ENCODE data around the gene SLC4A2. TPM values are rescaled to one million over a fixed set of nuclear protein-coding genes. Genes with fewer than 3 reads are reported as not detected.
A peak's percentile ranks its signal among the peaks of the same experiment; 100 is the strongest.

SLC4A2 gene
- total RNA-seq, 1 donor from 2014 or later: 137 TPM

DNA sequence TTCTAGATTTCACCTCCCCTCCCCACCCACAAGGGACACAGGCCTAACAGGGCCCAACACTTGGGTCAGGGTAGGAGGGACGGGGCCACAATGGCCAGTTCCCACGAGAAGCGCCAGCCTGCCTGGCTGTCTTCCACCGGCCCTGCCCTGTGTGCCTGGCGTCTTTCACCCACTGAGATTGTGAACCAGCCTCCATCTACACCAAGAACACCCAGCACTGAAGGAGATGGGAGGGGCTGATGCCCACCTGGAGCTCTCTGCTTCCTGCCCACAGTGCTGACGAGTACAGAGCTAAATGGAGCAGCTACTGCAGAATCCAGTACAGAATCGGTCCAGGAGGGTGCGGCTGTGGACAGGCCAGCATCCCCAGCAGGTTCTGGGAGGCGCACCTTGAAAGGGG lies 13.4 kb upstream of the SLC4A2 start:
- no peak for DNase-seq (ENCODE audit: low read depth)

DNA sequence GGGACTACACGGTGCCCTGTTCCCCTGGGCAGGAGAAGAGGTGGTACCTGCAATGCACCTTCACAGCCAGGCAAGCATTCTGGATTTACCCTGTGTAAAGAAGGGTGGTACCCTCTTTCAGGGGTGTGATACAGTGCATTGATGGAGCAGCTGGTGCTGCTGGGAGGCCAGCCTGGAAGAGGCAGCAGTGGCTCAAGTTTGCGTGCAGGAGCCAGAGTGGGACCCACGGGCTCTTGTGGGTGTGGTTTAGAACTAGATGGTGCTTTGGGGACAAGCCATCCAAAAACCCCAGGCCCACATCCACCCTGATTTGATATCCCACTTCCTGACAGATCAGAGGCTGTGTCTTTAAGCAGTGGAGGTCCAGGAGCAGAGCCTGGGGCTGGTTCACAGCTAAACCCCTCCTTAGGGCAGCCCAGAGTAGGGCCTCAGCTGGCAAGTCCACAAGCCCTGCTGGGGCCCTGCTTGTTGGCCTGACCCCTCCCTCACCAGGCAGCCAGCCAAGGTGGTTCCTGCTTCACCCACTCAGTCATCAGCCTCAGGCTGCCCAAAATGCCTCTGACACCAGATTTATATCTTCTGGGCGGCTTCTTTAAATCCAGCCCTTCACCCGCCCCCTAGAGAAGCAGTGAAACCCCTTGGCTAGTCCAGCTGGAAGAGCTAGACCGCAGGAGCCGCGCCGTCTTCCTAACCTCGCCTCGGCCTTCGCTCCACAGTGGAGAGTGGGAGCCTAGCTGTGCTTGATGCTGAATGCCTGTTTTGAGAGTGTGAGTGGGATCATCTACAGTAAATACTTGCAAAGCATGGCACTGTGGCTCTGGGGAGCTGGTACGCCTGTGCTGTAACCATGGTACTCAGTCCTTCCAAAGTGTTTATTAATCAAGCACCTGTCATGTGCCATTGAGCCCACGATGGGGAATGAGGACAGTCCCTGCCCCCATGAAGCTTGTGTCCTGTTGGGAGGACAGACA lies 12.5 kb upstream of the SLC4A2 start:
- DNase-seq (ENCODE audit: low read depth): peak; percentile 21

DNA sequence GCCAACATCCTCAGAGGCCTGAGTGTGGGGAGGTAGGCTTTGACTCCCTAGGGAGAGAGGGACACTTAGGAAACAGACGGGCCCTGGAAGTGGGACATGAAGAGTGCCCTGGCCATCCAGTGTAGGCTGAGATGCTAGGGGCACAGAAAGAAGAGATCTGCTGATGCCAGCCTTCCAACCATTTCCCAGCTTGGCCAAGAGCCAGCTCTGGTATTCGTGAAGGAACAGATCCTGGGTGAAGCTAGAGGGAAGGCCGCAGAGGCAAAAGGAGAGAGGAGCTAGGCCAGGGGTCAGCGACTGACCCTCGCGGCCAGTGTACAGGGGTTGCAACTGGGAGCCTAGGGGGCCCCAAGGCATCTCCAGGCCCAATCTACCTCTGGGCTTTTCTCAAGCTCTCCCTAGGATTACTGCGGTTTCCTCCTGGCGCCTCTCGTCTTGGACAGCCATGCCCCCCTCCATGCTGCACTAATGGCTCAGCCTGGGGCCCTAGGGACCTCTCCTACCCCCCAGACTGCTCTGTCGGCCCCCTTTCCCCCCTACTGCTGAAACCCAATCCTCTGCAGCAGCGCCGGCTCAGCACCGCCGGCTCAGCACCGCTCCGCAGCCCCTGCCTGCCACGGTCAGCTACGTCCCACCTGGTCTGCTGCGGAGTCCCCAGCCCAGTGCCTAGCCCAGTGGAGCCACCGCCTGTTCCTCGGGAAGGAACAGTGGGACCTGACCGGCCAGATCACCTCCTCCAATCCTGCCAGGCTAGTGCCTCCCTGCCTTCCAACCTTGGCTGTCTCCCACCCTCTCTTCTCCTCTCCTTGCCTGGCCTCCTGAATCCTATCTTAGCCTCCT lies 11.2 kb upstream of the SLC4A2 start, which contains the start of gene ASIC3:
TSS of gene ASIC3 (plus strand) at position 556 of the 840 bp plus-strand sequence. CDS start 355 bp downstream, outside the sequence.
- no peak for DNase-seq (ENCODE audit: low read depth)

DNA sequence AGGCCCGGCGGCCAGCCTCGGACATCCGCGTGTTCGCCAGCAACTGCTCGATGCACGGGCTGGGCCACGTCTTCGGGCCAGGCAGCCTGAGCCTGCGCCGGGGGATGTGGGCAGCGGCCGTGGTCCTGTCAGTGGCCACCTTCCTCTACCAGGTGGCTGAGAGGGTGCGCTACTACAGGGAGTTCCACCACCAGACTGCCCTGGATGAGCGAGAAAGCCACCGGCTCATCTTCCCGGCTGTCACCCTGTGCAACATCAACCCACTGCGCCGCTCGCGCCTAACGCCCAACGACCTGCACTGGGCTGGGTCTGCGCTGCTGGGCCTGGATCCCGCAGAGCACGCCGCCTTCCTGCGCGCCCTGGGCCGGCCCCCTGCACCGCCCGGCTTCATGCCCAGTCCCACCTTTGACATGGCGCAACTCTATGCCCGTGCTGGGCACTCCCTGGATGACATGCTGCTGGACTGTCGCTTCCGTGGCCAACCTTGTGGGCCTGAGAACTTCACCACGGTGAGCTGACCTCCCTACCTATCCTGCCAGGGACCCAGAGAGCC lies 10.4 kb upstream of the SLC4A2 start:
- no peak for DNase-seq (ENCODE audit: low read depth)

DNA sequence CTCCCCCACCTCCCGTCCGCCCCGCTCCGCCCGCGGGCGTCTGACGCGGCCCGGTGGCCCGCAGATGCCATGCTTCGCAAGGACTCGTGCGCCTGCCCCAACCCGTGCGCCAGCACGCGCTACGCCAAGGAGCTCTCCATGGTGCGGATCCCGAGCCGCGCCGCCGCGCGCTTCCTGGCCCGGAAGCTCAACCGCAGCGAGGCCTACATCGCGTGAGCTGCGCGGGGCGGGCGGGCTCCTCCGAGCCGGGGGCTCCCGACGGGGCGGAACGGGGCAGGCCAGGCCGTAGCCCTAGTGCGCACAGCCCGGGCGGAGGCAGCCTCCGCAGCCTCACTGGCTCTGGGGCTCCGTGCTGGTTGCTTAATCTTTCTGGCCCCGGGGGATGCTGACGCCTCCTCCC lies 8.3 kb upstream of the SLC4A2 start:
- peak; percentile 25 for DNase-seq (ENCODE audit: low read depth)

DNA sequence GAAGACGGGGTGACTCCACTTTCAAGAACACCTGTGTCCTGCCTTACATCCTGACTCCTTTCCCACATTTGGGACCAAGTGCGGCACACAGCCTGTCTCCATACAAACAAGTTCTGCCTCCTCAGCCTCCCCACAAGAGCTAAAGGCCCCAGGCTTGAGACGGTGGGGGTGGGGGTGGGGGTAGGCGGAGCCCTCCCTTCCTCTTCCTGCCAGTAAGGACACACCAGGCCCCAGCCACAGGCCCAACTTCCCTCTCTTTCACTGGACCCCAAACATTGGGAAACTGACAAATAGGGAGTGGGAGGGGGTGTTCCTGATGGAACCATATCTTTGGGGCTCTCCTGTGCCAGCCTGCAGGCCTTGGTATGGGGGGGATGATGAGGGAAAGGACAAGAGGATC lies 6.3 kb upstream of the SLC4A2 start:
- no peak for DNase-seq (ENCODE audit: low read depth)

DNA sequence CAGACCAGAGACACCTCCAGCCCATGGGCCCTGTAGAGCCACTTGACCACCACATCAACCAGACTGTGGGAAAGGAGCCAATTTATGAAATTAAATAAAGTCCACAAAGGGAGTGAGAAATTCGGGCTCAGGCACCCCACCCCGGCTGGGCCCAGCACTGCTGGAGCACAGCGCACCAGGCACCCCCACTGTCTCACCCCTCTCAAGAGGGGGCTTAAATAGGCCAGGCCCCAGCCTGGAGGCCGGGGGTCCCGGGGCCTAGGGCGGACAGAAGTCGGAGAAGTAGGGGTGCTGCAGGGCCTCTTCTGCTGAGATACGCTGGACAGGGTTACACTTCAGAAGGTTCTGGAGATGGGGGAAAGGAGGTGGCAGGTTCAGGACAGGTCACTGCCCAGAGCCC lies 5.6 kb upstream of the SLC4A2 start:
- DNase-seq (ENCODE audit: low read depth): no peak

DNA sequence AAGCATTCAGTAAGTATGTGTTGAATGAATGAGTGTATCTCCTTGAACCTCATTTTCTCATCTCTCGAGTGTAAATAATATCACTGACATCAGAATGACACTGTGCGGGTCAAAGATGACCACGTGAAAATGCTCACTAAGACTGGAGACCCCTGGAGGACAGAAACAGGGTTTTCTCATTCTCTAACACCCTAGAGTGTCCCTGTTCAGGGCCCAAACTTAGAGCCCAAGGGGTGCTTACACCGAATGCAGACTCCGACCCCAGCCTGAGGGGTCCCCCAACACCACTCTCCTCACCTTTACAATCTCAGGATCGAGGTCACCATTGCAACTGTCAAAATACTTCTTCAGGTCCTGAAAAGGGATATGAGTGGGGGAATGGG lies 3.1 kb upstream of the SLC4A2 start:
- no peak for DNase-seq (ENCODE audit: low read depth)

DNA sequence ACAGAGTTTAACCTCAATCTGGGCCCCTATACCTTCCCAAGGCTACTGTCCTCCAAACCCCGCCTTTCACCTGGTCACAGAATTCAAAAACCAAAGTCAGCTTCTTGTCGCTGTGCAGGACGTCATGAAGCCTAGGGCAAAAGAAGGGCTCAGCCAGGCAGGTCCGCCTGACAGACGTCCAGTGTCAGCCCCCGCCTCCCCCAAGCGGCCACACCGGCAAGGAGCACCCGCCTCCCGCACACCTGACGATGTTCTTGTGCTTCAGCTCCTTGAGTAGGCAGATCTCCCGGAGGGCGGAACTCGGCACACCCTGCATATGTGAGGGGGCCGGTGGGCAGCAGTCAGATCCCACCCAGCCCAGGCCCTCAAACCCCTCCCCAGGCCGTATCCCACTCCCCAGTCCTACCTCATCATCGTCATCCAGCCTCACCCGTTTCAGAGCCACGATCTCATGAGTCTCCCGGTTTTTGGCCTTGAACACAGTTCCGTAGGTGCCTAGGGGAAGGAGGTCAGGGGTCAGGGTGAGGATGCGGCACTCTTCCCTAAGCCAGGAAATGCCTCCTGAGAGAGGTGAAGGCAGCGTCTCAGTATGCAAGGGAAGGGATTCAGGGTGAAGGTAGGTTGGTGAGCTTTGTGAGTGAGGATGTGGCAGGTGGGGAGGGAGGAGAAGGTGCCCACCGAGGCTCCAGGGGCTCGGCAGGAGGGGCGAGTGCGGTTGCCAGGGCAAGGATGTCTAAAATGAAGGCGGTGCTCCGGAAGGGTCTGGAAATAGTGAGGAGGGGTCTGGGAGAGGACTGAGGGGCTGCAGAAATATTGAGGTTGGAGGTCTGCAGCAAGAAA lies 2.5 kb upstream of the SLC4A2 start:
- no peak for DNase-seq (ENCODE audit: low read depth)

DNA sequence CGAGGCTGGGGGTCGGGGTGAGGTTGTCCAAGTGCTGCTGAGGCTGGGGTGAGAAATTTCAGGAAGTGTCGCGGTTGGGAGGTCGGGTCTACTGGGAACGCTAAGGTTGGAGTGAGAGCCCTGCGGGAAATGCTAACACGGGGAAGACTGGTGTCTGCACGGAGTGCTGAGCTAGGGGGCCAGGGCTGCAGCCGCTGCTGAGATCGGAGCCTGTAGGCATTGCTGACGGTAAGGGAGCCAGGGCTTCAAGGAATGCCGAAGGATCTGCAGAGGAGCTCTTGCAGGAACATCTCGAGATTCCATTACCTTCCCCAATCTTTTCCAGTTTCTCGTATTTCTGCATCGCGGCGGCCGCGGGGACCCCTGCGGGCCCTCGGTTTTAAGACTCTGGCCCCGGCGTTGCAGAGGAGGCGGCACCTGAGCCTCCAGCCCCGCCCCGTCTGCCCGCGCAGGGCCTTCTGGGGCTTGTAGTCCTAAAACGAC lies 1.8 kb upstream of the SLC4A2 start, which contains the start of gene CDK5:
TSS of gene CDK5 (minus strand) at position 392 of the 483 bp plus-strand sequence. CDS start at position 343, 49 bp downstream.
- no peak for DNase-seq (ENCODE audit: low read depth)

DNA sequence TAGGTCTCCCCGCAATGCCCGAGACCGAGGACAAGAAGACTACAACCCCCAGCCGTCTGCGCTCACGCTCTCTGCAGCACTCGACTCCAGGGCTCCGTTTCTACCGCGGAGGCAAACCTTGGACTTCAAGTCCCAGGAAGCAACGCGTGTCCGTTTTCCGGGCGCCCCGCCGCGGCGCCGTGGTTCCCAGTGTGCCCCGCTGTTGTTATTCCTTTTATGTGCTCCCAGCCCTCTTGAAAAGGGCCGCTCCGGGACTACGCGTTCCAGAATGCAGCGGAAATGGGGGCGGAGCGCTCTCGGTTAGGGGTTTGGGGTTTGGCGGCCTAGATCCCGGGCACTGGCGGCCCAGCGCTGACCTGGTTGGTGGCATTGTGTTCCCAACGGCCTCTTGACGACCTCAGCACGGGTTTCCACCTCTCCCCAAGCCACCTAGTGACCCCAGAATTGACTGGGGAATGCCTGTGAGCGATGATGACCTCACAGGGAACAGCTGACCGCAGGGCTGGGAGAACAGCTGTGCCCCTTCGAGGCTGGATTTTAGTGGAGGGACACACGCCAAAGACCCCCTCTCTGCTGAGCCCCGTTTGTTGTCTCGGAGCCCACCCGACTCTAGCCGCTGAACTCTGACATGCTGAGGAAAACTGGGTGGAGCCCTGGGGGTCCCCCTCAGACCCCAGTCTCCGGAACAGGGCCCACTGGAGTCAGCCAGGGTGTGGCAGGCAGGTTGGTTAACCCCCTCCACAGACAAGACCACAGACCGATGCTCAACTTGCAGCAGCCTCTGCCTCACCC lies 1.2 kb upstream of the SLC4A2 start:
- DNase-seq (ENCODE audit: low read depth): peak; percentile 98

DNA sequence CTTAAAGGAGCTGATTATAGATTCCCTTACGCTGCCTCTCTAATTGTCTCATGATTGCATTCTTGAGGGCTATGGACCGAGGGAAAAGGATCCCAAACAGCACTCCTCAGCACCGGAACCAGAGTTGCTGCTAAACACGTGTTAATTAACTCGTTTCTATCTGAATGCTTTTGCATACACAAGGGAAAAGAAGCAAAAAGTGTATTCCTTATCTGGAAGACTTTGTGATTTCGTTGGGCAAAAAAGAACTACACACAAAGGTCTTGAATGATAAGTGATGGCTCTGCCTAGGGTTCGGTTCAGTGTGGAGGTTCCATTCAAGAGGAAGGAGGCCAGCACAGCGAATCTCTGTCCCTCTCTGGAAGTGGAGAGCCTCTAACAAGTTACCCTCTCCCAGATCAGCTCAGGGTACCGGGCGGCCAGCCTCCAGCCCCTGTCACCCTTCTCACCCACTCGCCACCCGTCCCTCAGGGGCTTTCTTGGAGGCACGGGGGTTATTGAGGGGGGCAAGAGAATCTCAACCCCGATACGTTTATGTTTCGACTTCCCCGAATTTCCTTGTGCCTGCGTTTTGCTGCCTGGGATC lies 515 bp upstream of the SLC4A2 start:
- DNase-seq (ENCODE audit: low read depth): peak; percentile 63

DNA sequence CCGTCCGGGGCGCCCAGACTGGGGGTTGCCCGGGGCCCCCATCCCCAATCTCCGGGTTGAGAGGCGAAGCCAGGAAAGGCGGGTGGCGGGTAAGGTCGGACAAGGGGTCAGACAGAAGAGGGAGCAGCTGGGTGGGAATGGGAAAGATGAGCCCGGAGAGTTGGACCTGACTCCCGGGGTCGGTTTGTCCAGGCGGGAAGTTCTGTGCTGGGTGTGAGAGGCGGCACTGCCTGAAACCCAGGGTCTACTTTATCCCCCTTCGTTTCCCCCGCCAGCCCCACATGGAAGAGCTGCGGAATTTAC lies 675 bp downstream of the SLC4A2 start:
- DNase-seq (ENCODE audit: low read depth): no peak

DNA sequence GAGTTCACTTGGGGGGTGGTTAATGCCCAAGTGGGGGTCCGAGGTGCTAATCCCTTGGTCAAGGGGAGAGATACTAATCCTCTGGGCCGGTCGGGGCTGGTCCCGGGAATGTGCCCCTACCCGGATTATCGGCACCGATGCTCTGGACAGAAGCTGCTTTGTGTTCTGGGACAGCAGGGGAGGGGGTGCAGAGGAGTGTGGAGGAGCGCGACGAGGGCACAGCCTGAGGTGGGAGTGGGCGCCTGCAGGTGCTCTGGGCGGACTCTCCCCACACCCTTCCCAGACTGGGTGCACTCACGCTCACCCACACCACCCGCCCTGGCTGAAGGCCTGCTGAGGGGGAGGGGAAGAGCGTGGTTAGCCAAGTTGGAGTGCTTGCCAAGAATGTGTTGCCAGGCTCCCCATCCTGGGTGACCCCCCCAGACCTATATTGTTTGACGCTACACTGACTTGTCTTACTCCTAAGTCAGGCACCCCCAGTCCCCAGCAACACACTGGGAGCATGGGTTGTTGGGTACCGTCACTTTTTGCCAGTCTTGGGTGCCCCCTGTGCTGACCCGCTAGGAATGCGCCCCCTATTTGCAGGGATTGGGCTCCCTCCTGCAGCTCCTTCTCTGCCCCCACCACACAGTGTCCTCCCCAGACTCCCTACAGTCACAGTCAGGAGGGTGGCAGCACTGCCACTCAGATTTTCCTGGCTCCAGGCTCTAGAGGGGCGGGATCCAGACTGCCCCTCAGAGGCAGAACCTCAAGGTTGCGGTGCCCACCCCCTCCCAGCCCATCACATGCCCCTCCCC lies 1.2 kb downstream of the SLC4A2 start:
- DNase-seq (ENCODE audit: low read depth): peak; percentile 65

DNA sequence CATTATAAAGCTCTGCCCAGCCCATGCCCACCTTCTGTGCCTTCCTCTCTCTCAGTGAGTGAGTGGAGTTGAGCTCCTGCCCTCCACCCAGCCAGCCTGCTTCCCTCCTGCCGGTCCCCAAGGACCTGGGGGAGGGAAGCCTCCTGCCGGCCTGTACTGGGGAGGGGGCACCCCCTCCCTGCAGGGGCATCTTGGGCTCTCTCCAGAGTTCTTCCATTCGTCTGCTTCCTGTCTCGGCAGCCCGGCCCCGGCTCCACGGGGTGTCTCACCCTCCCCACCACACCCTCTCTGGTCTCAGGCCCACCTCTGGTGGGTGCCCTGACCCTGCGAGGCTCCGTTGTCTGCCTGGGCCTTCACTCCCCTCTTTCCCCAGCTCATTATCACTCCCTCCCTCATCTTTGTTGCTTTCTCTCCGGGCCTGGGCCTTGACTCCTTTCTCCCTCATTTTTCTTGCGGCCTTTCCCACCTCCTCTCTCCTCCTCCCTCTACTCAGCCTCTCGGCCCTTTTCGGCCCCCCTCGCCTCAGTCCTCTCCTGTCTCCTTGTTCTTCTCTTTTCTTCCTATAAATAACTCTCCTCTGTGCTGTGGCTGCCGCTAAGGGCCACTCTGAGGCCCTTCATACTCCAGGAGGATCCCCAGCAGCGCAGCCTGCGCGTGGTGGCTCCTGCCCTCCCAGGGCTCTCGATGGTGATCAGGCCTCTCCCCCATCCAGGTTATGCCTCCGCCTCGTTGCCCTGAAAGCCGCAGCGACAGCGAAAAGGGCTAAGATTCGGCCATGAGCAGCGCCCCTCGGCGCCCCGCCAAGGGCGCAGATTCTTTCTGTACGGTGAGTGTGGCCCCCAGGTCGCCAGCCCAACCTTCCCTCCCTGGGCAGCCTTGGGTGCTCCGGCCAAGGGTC lies 2.1 kb downstream of the SLC4A2 start:
- DNase-seq (ENCODE audit: low read depth): no peak

DNA sequence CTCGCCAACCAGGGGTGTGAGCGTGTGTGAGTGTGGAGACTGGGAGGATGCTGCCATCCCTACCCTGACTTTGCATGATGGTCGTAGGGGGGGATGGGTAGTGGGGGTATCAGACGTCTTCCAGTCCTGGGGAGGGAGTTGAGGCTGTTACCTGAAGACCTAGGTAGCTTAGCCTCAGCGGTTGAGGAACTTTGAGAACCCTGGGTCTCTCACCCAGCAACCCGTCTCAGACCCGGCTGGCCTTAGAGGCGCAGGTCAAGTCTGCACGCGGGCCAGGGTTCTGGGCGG lies 2.7 kb downstream of the SLC4A2 start:
- DNase-seq (ENCODE audit: low read depth): no peak

DNA sequence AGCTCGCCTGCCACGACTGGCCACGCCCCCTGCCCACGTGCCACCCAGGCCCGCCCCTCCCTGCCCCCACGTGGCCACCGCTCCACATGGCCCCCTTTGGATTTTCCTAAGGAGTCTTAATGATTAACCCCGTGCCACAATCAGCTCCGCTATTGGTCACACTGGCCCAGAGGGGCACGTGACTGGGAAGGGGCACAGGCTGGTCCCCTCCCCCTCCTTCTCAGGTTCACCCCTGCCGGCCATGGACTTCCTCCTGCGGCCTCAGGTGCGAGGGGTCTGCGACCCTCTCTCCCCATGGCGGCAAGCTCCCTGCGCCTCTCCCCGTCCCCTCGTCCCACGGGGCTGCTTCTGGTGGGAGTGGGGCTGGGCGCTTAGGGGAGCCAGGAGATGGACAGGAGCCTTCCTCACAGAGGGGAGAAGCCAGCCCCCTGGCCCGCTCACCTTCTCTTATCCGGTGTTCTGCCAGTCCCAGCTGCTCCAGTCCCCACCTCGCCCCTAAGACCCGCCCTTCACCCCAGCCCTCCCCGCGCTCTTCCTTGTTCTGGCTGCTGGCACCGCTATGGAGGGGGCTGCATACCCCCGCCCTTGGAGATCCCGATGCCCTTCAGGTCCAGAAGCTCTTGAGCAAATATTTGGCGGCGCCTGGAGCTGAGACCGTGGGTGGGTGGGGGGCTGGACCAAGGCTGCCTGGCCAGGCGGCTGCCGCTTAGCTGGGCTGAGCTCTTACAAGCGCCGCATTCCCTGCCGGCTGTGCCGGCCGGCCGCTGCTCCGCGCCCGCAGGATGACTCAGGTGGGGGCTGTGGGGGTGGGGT lies 3.2 kb downstream of the SLC4A2 start:
- peak; percentile 91 for DNase-seq (ENCODE audit: low read depth)

DNA sequence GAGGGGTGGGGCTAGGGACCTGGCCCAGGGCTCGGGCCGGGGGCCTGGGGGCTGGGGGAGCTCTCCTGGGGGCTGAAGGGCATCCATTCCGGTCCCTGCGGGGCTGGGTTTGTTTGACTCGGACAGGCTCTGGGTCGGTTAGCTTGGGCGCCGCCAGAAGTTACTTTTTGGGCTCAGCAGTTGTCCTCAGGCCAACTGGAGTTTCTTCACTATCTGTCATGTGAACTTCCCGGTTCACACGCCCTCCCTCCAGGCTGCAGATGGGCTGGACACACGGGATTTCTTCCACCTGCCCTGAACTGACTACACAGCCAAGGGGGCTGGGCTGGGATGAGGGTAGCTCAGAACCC lies 3.8 kb downstream of the SLC4A2 start:
- peak; percentile 54 for DNase-seq (ENCODE audit: low read depth)

Measured in renal cortical epithelial cell (primary cell).